Fibroblast of mammary gland (primary cell): ENCODE results near the gene MYLK4.
A peak's percentile ranks its signal among the peaks of the same experiment; 100 is the strongest.

Experiments
- DNase-seq: peaks from one replicate; pipeline ENCODE4 v3.0.0-alpha.2; 2010; ENCODE audit warnings: low read depth
- H3K4me3 ChIP-seq: 2 replicates; pipeline ENCODE4 v1.5.1; 2011; ENCODE audit warnings: low read depth, mild to moderate bottlenecking, low read length, moderate library complexity; ENCODE audit not compliant: control insufficient read depth
- TF ChIP-seq, protein P1 (sequence below): conservative IDR thresholded peaks from 2 replicates; pipeline ENCODE4 v1.5.1; 2011; ENCODE audit warnings: low read depth, low read length, inconsistent platforms; ENCODE audit not compliant: control insufficient read depth, insufficient read depth

Gene MYLK4

GRCh38 chr6:2753110-2753489 is 2.4 kb upstream of the MYLK4 start:
- no peak overlapping the region for H3K4me3 ChIP-seq
- DNase-seq = no peak
- TF ChIP-seq, protein P1, sequence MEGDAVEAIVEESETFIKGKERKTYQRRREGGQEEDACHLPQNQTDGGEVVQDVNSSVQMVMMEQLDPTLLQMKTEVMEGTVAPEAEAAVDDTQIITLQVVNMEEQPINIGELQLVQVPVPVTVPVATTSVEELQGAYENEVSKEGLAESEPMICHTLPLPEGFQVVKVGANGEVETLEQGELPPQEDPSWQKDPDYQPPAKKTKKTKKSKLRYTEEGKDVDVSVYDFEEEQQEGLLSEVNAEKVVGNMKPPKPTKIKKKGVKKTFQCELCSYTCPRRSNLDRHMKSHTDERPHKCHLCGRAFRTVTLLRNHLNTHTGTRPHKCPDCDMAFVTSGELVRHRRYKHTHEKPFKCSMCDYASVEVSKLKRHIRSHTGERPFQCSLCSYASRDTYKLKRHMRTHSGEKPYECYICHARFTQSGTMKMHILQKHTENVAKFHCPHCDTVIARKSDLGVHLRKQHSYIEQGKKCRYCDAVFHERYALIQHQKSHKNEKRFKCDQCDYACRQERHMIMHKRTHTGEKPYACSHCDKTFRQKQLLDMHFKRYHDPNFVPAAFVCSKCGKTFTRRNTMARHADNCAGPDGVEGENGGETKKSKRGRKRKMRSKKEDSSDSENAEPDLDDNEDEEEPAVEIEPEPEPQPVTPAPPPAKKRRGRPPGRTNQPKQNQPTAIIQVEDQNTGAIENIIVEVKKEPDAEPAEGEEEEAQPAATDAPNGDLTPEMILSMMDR = no peak

DNA sequence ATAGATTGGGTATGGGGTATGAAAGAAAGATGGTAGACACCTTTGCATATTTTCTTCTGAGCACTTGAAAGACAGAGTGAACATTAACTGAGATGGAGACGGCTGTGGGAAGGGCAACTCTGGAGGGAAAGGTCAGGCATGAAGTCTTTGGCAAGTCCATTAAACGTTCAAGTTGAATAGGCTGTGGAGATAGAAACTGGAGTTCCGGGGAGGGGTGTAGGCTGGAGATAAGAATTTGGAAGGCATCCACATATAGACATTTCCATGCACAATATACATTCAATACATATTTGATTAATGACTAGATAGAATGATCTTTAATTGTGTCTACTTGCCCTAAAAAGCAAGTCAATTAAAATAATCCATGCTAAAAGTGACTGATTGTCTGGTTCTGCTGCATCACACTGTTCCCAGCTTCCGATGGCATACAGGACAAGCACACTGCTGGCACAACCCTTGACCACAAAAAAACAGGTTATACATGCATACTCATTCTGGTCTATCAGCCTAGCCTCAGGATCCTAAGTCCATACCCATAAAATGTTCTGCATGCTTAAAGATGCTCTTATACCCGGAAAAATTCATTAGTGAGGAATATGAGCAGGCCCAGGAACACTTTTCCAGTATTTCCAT is 1.9 kb upstream of the MYLK4 start:
- no peak for DNase-seq
- TF ChIP-seq, protein P1 = no peak
- no peak overlapping the region for H3K4me3 ChIP-seq

DNA sequence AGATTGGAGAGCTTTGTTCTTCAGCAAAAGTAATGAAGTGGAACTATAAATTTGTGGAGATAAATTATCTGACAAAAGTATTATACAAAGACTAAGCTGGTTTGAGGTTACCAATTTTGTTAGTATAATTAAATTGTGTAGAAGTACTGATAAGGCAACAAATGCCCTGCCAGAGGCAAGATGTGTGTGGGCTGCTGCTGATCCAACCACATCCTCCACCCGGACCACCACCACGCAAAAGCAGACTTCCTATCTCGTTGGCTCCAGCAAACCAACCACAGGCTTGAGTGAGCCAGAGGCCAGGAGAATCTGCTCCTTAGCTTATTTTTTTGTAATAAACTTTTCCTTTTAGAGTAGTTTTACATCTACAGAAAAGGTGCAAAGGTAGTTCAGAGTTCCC is 1.1 kb upstream of the MYLK4 start:
- DNase-seq = no peak

GRCh38 chr6:2749969-2750600 is 637 bp downstream of the MYLK4 start:
- no peak overlapping the region for H3K4me3 ChIP-seq
- peak; percentile 61 for DNase-seq
- TF ChIP-seq, protein P1 = peak; percentile 91

More for the DNA sequence above, 1.1 kb upstream of the MYLK4 start:
- no peak overlapping the region for H3K4me3 ChIP-seq
- TF ChIP-seq, protein P1 = no peak

GRCh38 chr6:2748183-2748582 is 2.5 kb downstream of the MYLK4 start:
- TF ChIP-seq, protein P1 = no peak
- H3K4me3 ChIP-seq = no peak overlapping the region
- no peak for DNase-seq

GRCh38 chr6:2746557-2747061 is 4.1 kb downstream of the MYLK4 start:
- no peak for DNase-seq
- TF ChIP-seq, protein P1 = no peak

More at GRCh38 chr6:2746557-2747061, 4.1 kb downstream of the MYLK4 start:
- no peak overlapping the region for H3K4me3 ChIP-seq
